ENCODE measurements around the gene ABCC10. TPM values are rescaled to one million over a fixed set of nuclear protein-coding genes. Genes with fewer than 3 reads are reported as not detected.

Gene ABCC10
- total RNA-seq, 1 experiment from 2014 or later: 31.8 TPM

GRCh38 chr6:43464337-43464736, 37.0 kb downstream of the ABCC10 start:
- H4K5ac ChIP-seq (ENCODE audit: insufficient read length, low read depth, low read length): no peak overlapping the region
- no peak for DNase-seq
- Mint-ChIP-seq H3K36me3 (ENCODE audit: insufficient read depth in 1 of 3, low read depth in 3 of 3) (no peaks in the 10 kb centered on the region), H3K27ac (no peak overlapping the region), H3K4me1 (peaks cover 9 to 11% of the 10 kb centered on the region in 2 experiments), H3K27me3 (ENCODE audit: low read depth) (peaks cover 17% of the 10 kb centered on the region), H3K4me3 (no peak overlapping the region), H3K9me3 (no peaks in the 10 kb centered on the region)
- H3K9me3 ChIP-seq (ENCODE audit: control insufficient read depth, low read depth, low read length): no peaks in the 10 kb centered on the region
- H3K27ac ChIP-seq (ENCODE audit: insufficient read length, low read depth, low read length): no peak overlapping the region
- H3K56ac ChIP-seq (ENCODE audit: insufficient read length, low read depth, low read length): no peak overlapping the region
- no peak overlapping the region for H3K14ac ChIP-seq (ENCODE audit: insufficient read depth, low read length)
- H3K4ac ChIP-seq (ENCODE audit: low read depth, low read length): no peak overlapping the region
- no peak overlapping the region for H3K4me2 ChIP-seq (ENCODE audit: insufficient read depth, insufficient read length, low read length)
- TF ChIP-seq CTCF (conservative IDR thresholded peaks at IDR 0.05): no peak
- no peak overlapping the region for H4K8ac ChIP-seq (replicated peaks; ENCODE audit: insufficient read length, low read depth, low read length)
- H3K79me1 ChIP-seq (ENCODE audit: insufficient read depth, low read depth, low read length, poor library complexity, severe bottlenecking): no peaks in the 10 kb centered on the region
- H3K23me2 ChIP-seq (ENCODE audit: insufficient read length, low read depth, low read length, poor library complexity, severe bottlenecking): no peaks in the 10 kb centered on the region
- H2BK12ac ChIP-seq (ENCODE audit: insufficient read length, low read depth, low read length): no peak overlapping the region
- no peak overlapping the region for H3K18ac ChIP-seq (ENCODE audit: insufficient read length, low read depth, low read length)
- no peaks in the 10 kb centered on the region for H3K79me2 ChIP-seq (ENCODE audit: insufficient read depth, low read length)
- no peak overlapping the region for H3K9ac ChIP-seq (ENCODE audit: extremely low read depth, insufficient read length, low read length)
- no peaks in the 10 kb centered on the region for H4K20me1 ChIP-seq (ENCODE audit: control insufficient read depth, insufficient read depth, insufficient read length)
- no peak overlapping the region for H2AFZ ChIP-seq (ENCODE audit: low read length)
- no peak overlapping the region for H2BK5ac ChIP-seq (ENCODE audit: insufficient read length, low read length)
- no peak overlapping the region for H2BK15ac ChIP-seq (ENCODE audit: low read depth, low read length)
- WGBS (ENCODE audit: extremely low coverage, insufficient read length, low lambda C conversion rate): no CpG with 5 or more reads among the region's 8 CpGs
- H2BK20ac ChIP-seq (ENCODE audit: low read depth, low read length, poor library complexity, severe bottlenecking): no peak overlapping the region
- H3K23ac ChIP-seq (ENCODE audit: insufficient read length, low read depth, low read length): no peak overlapping the region
- peaks cover 2% of the 10 kb centered on the region; the same call in 1 of the 2 replicates for H3K4me1 ChIP-seq (ENCODE audit: insufficient read depth, low read length)
- H2AK5ac ChIP-seq (ENCODE audit: insufficient read length, low read length): no peak overlapping the region
- H2BK120ac ChIP-seq (ENCODE audit: low read depth, low read length, poor library complexity, severe bottlenecking): no peak overlapping the region
- no peak overlapping the region for H4K91ac ChIP-seq (ENCODE audit: insufficient read length, low read depth, low read length)
- no peaks in the 10 kb centered on the region for H3K27me3 ChIP-seq (ENCODE audit: insufficient read depth, low read length)
- H3T11ph ChIP-seq (ENCODE audit: low read length): no peak overlapping the region
